WTC11 (cell line): ENCODE results near the gene FAM169A. TPM values are rescaled to one million over a fixed set of nuclear protein-coding genes. Genes with fewer than 3 reads are reported as not detected.
"Not testable (repeated sequence)": the region's sequence is repeated elsewhere in the genome, so short reads cannot be mapped to it uniquely, and the experiment has no call there.

ENCODE experiments used
- ATAC-seq: fragments of 200-7000 bp; cut with Tn5 transposase; 2 replicates; pipeline ENCODE4 v1.10.0; 2021; ENCODE audit warnings: mild to moderate bottlenecking, moderate library complexity
- CTCF ChIA-PET: fragments of 300-600 bp; sonication (Branson Sonifier 250); formaldehyde crosslinking; loops from one replicate; lab custom pipeline; 2021; ENCODE audit warnings: antibody characterized with exemption; lab: Charles Lee
- POLR2A ChIA-PET: fragments of 350-600 bp; sonication (Branson Sonifier 250); formaldehyde crosslinking; loops from one replicate; lab custom pipeline; 2021; ENCODE audit warnings: antibody characterized with exemption; lab: Charles Lee
- DNase-seq: peaks from one replicate; pipeline ENCODE4 v3.0.0; 2021; ENCODE audit warnings: low spot score
- H3K27ac Mint-ChIP-seq: 2 replicates; pipeline ENCODE4 v1.8.0; 2021; ENCODE audit warnings: mixed read lengths
- H3K27me3 Mint-ChIP-seq: 2 replicates; pipeline ENCODE4 v1.8.0; 2021; ENCODE audit warnings: low read depth, mild to moderate bottlenecking, moderate library complexity, mixed read lengths
- H3K36me3 Mint-ChIP-seq: 2 replicates; pipeline ENCODE4 v1.8.0; 2021; ENCODE audit warnings: mixed read lengths
- H3K4me1 Mint-ChIP-seq: 2 replicates; pipeline ENCODE4 v1.8.0; 2022; ENCODE audit warnings: mixed read lengths
- H3K4me3 Mint-ChIP-seq: 2 replicates; pipeline ENCODE4 v1.8.0; 2021; ENCODE audit warnings: mild to moderate bottlenecking, moderate library complexity, mixed read lengths
- H3K9me3 Mint-ChIP-seq: 2 replicates; pipeline ENCODE4 v1.8.0; 2021; ENCODE audit warnings: mixed read lengths
- CTCF ChIP-seq: fragments of 200-600 bp; IDR thresholded peaks from 2 replicates; pipeline ENCODE4 v1.8.0; 2022; ENCODE audit warnings: antibody characterized with exemption
- ETV6 ChIP-seq: sonication (generic); formaldehyde crosslinking; IDR thresholded peaks from 2 replicates; pipeline ENCODE4 v1.8.1; 2022; ENCODE audit warnings: mild to moderate bottlenecking, missing genetic modification reagents
- MYBL2 ChIP-seq: sonication (generic); formaldehyde crosslinking; IDR thresholded peaks from 2 replicates; pipeline ENCODE4 v1.8.1; 2023; ENCODE audit warnings: mild to moderate bottlenecking, moderate library complexity, missing genetic modification reagents
- NFYB ChIP-seq: sonication (generic); formaldehyde crosslinking; conservative IDR thresholded peaks from 2 replicates; pipeline ENCODE4 v1.8.0; 2022; ENCODE audit warnings: low read depth, missing genetic modification reagents
- PRRX2 ChIP-seq: fragments of 250-450 bp; sonication (Bioruptor Pico); IDR thresholded peaks from 2 replicates; pipeline ENCODE4 v1.8.0; 2021; ENCODE audit warnings: mild to moderate bottlenecking
- SP1 ChIP-seq: sonication (generic); formaldehyde crosslinking; conservative IDR thresholded peaks from 2 replicates; pipeline ENCODE4 v1.8.1; 2022; ENCODE audit warnings: missing genetic modification reagents
- USF2 ChIP-seq: sonication (generic); formaldehyde crosslinking; IDR thresholded peaks from 2 replicates; pipeline ENCODE4 v1.8.1; 2023; ENCODE audit warnings: mild to moderate bottlenecking, missing genetic modification reagents, moderate library complexity
- ZNF416 ChIP-seq: fragments of 250-450 bp; sonication (Bioruptor Pico); IDR thresholded peaks from 2 replicates; pipeline ENCODE4 v1.9.0; 2021; ENCODE audit warnings: mild to moderate bottlenecking, inconsistent platforms
- total RNA-seq: library from RNA; stranded (reverse); gene quantifications from 3 replicates; pipeline ENCODE4 v1.2.3, GENCODE V29; 2021
- TF ChIP-seq, protein P1 (sequence below): fragments of 250-450 bp; sonication (Bioruptor Pico); IDR thresholded peaks from 2 replicates; pipeline ENCODE4 v2.1.2; 2022; ENCODE audit warnings: mild to moderate bottlenecking, moderate library complexity
- TF ChIP-seq, protein P2 (sequence below): sonication (generic); formaldehyde crosslinking; IDR thresholded peaks from 2 replicates; pipeline ENCODE4 v1.8.0; 2022; ENCODE audit warnings: mild to moderate bottlenecking, missing genetic modification reagents
- TF ChIP-seq, protein P3 (sequence below): sonication (generic); formaldehyde crosslinking; IDR thresholded peaks from 2 replicates; pipeline ENCODE4 v1.8.1; 2023; ENCODE audit warnings: mild to moderate bottlenecking, missing genetic modification reagents, moderate library complexity
- TF ChIP-seq, protein P4 (sequence below): fragments of 250-450 bp; sonication (Bioruptor Pico); conservative IDR thresholded peaks from 2 replicates; pipeline ENCODE4 v1.9.0; 2021; ENCODE audit warnings: mild to moderate bottlenecking
- TF ChIP-seq, protein P5 (sequence below): sonication (generic); formaldehyde crosslinking; IDR thresholded peaks from 2 replicates; pipeline ENCODE4 v1.8.1; 2023; ENCODE audit warnings: mild to moderate bottlenecking, missing genetic modification reagents

Gene FAM169A
- total RNA-seq, 1 experiment from 2014 or later, result 69.1 TPM

DNA sequence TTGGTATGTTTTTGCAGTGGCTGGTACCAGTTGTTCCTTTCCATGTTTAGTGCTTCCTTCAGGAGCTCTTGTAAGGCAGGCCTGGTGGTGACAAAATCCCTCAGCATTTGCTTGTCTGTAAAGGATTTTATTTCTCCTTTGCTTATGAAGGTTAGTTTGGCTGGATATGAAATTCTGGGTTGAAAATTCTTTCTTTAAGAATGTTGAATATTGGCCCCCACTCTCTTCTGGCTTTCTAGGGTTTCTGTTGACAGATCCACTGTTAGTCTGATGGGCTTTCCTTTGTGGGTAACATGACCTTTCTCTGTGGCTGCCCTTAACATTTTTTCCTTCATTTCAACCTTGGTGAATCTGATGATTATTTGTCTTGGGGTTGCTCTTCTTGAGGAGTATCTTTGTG lies 43.7 kb upstream of the FAM169A start:
- H3K27me3 Mint-ChIP-seq, CTCF ChIA-PET, H3K4me3 Mint-ChIP-seq, DNase-seq, ATAC-seq, POLR2A ChIA-PET, H3K27ac Mint-ChIP-seq, H3K4me1 Mint-ChIP-seq: not testable (repeated sequence)
- H3K36me3 Mint-ChIP-seq, result peaks cover 25% of the 10 kb centered on the region
- H3K9me3 Mint-ChIP-seq, result peaks cover 49% of the 10 kb centered on the region

DNA sequence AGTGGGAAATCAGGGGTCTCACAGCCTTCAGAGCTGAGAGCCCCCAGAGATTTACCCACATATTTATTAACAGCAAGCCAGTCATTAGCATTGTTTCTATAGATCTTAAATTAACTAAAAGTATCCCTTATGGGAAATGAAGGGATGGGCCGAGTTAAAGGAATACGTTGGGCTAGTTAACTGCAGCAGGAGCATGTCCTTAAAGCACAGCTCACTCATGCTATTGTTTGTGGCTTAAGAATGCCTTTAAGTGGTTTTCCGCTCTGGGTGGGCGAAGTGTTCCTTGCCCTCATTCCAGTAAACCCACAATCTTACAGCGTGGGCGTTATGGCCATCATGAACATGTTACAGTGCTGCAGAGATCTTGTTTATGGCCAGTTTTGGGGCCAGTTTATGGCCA lies 42.0 kb upstream of the FAM169A start:
- H3K27me3 Mint-ChIP-seq, CTCF ChIA-PET, H3K27ac Mint-ChIP-seq, ATAC-seq, DNase-seq, H3K4me3 Mint-ChIP-seq, POLR2A ChIA-PET, H3K4me1 Mint-ChIP-seq: not testable (repeated sequence)
- H3K9me3 Mint-ChIP-seq, result peaks cover 53% of the 10 kb centered on the region
- H3K36me3 Mint-ChIP-seq, result peaks cover 25% of the 10 kb centered on the region

GRCh38 chr5:74904713-74905112 lies 38.5 kb upstream of the FAM169A start:
- Mint-ChIP-seq H3K36me3 (peaks cover 19% of the 10 kb centered on the region), H3K4me1 (peaks cover 13% of the 10 kb centered on the region), H3K9me3 (peaks cover 37% of the 10 kb centered on the region)
- H3K27ac Mint-ChIP-seq, POLR2A ChIA-PET, H3K27me3 Mint-ChIP-seq, DNase-seq, CTCF ChIA-PET, H3K4me3 Mint-ChIP-seq, ATAC-seq: not testable (repeated sequence)

DNA sequence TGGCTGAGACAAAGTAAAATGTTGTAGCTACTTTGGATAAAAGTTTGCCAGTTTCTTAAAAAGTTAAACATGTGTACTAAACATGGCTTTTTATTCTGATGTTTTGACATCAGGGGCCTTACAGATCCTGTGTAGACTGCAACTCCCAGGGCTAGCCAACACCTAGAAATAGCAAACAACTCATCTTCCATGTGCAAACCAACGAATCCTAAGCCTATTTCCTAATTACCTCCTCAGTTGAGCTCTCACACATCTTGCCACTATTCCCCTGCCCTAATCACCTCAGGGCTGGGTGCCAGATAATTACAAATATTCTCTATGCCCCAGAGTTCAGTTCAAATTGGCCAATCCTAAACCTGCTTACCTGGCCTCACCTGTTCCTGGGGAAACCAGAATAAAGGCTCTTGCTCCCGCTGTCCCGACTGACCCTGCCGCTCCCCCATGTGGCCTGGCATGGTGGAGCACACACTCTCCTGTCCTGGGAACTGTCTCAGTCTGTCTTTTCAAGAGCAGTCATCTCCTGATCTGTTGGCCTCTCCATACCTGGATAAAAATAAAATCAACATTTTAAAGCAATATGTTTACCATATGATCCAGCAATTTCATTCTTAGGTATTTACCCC lies 37.1 kb upstream of the FAM169A start:
- Mint-ChIP-seq H3K36me3 (peaks cover 7% of the 10 kb centered on the region; the same call in 1 of the 2 replicates), H3K4me3 (no peak overlapping the region), H3K4me1 (peaks cover 18% of the 10 kb centered on the region), H3K27me3 (0 out of 2 replicates have a peak, but pooled peaks cover 3% of the 10 kb centered on the region), H3K9me3 (peaks cover 23% of the 10 kb centered on the region), H3K27ac (0 out of 2 replicates have a peak overlapping the region, but pooled peaks have one; percentile 75)
- TF ChIP-seq ETV6 (CRISPR knock-in tag) (0 out of 2 replicates have a peak, but pooled peaks have one; percentile 38), SP1 (CRISPR knock-in tag) (0 out of 2 replicates have a peak, but pooled peaks have one; percentile 17), CTCF (peak; percentile 43), PRRX2 (no peak), NFYB (CRISPR knock-in tag) (no peak), USF2 (CRISPR knock-in tag) (no peak), ZNF416 (CRISPR knock-in tag) (no peak), MYBL2 (CRISPR knock-in tag) (peak; percentile 42; the same call in 1 of the 2 replicates)
- TF ChIP-seq, protein P1, sequence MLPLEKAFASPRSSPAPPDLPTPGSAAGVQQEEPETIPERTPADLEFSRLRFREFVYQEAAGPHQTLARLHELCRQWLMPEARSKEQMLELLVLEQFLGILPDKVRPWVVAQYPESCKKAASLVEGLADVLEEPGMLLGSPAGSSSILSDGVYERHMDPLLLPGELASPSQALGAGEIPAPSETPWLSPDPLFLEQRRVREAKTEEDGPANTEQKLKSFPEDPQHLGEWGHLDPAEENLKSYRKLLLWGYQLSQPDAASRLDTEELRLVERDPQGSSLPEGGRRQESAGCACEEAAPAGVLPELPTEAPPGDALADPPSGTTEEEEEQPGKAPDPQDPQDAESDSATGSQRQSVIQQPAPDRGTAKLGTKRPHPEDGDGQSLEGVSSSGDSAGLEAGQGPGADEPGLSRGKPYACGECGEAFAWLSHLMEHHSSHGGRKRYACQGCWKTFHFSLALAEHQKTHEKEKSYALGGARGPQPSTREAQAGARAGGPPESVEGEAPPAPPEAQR (CRISPR knock-in tag), result no peak
- TF ChIP-seq, protein P2, sequence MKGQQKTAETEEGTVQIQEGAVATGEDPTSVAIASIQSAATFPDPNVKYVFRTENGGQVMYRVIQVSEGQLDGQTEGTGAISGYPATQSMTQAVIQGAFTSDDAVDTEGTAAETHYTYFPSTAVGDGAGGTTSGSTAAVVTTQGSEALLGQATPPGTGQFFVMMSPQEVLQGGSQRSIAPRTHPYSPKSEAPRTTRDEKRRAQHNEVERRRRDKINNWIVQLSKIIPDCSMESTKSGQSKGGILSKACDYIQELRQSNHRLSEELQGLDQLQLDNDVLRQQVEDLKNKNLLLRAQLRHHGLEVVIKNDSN, result no peak
- TF ChIP-seq, protein P3, sequence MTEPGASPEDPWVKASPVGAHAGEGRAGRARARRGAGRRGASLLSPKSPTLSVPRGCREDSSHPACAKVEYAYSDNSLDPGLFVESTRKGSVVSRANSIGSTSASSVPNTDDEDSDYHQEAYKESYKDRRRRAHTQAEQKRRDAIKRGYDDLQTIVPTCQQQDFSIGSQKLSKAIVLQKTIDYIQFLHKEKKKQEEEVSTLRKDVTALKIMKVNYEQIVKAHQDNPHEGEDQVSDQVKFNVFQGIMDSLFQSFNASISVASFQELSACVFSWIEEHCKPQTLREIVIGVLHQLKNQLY (CRISPR knock-in tag), result no peak
- TF ChIP-seq, protein P4, sequence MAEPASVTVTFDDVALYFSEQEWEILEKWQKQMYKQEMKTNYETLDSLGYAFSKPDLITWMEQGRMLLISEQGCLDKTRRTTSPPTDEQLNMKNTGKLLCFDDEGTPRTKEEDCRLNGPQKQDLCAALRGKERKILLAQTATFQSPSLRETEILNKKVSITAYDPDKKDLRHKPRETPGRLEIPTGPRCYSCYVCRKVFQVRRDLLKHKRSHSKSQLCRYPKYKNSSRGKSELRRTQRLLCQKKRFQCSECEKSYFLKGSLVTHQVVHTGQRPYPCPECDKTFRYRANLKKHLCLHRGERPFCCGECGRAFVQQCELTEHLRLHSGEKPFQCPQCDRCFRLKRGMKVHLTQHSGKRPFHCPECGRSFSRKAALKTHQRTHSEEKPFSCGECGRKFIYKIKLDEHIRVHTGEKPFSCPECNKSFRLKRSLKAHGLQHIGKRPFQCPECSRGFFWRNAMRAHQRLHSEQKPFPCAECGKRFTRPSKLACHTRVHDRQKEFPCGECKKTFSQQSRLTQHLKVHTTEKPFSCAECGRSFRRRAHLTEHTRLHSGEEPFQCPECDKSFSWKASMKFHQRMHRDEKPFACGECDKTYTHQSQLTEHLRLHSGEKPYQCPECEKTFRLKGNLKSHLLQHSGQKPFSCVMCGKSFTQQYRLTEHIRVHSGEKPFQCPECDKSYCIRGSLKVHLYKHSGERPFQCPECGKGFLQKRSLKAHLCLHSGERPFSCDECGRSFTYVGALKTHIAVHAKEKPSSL, result no peak
- TF ChIP-seq, protein P5, sequence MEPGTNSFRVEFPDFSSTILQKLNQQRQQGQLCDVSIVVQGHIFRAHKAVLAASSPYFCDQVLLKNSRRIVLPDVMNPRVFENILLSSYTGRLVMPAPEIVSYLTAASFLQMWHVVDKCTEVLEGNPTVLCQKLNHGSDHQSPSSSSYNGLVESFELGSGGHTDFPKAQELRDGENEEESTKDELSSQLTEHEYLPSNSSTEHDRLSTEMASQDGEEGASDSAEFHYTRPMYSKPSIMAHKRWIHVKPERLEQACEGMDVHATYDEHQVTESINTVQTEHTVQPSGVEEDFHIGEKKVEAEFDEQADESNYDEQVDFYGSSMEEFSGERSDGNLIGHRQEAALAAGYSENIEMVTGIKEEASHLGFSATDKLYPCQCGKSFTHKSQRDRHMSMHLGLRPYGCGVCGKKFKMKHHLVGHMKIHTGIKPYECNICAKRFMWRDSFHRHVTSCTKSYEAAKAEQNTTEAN (CRISPR knock-in tag), result no peak
- ATAC-seq (peak; percentile 100), DNase-seq (peak; percentile 84)
- POLR2A ChIA-PET, result no interaction called here
- CTCF ChIA-PET, result interaction anchor here (0.6 to 1.1 kb wide), 3 partner anchors 17 to 230 kb away, joined by 3 read pairs; no protein-coding TSS in a partner anchor
